Stomach (tissue), 9 donors: ENCODE measurements around the gene AGAP1. TPM values are rescaled to one million over a fixed set of nuclear protein-coding genes. Genes with fewer than 3 reads are reported as not detected.

ENCODE experiments used
- DNase-seq, 2 donors: peaks; one replicate each; pipeline versions ENCODE4 v3.0.0 to v3.0.0-alpha.2; 2013 to 2019
- H3K27ac ChIP-seq, 5 donors: fragments of 200-600 bp in 4 of 5; sonication (generic) in 4 of 5; one replicate each; pipeline ENCODE4 v1.5.1; 2013 to 2019; ENCODE audit warnings: mild to moderate bottlenecking in 1 of 5, moderate library complexity in 1 of 5
- H3K27me3 ChIP-seq, 3 donors: fragments of 200-600 bp; sonication (generic); one replicate each; pipeline ENCODE4 v1.5.1; 2017 to 2019; ENCODE audit warnings: mixed run types in 1 of 3
- H3K36me3 ChIP-seq, 4 donors: fragments of 200-600 bp; sonication (generic); 1 replicate in 3 of 4; 2 replicates in 1 of 4; pipeline ENCODE4 v1.5.1; 2016 to 2019
- H3K4me1 ChIP-seq, 4 donors: fragments of 200-600 bp; sonication (generic); one replicate each; pipeline ENCODE4 v1.5.1; 2016 to 2019
- H3K4me3 ChIP-seq, 4 donors: fragments of 200-600 bp; sonication (generic) in 3 of 4; one replicate each; pipeline ENCODE4 v1.5.1; 2016 to 2019; ENCODE audit warnings: mild to moderate bottlenecking in 1 of 4
- H3K9me3 ChIP-seq, 4 donors: fragments of 200-600 bp; sonication (generic); one replicate each; pipeline ENCODE4 v1.5.1; 2016 to 2019
- CTCF ChIP-seq, 7 experiments: fragments of 450-650 bp in 4 of 7; fragments of 200-600 bp in 3 of 7; sonication (generic) in 3 of 7; IDR thresholded peaks; one replicate each; pipeline ENCODE4 v1.5.1; 2016 to 2019; ENCODE audit warnings: antibody characterized with exemption in 7 of 7, control low read depth in 2 of 7, mild to moderate bottlenecking in 1 of 7
- EP300 ChIP-seq: sonication (generic); formaldehyde crosslinking; IDR thresholded peaks from one replicate; pipeline ENCODE4 v1.6.1; 2017; ENCODE audit warnings: antibody characterized with exemption
- POLR2A ChIP-seq, 4 donors: fragments of 450-650 bp; IDR thresholded peaks; one replicate each; pipeline ENCODE4 v1.6.1; 2016; ENCODE audit warnings: antibody characterized with exemption in 4 of 4, control low read depth in 2 of 4, mild to moderate bottlenecking in 1 of 4, moderate library complexity in 1 of 4
- POLR2AphosphoS5 ChIP-seq, 3 donors: sonication (generic); formaldehyde crosslinking; IDR thresholded peaks; one replicate each; pipeline ENCODE4 v1.6.1; 2016; ENCODE audit warnings: antibody characterized with exemption in 3 of 3
- WGBS, 5 donors: extraction: QIAGEN DNeasy Blood & Tissue Kit in 3 of 5; methylation state at CpG; one replicate each; pipeline versions ENCODE4 v1.1.5 to v1.1.7; 2013 to 2018; 5-methylcytosine and 5-hydroxymethylcytosine counted together
- intact Hi-C: fragments of 100-400 bp; cut with DNase I; formaldehyde crosslinking; loops from one replicate; pipeline ENCODE4 v1.15.1; 2023; ENCODE audit warnings: low total_unique reads
- polyA plus RNA-seq, 3 donors: library from polyadenylated mRNA; stranded (reverse); fragments of 200-250 nt; gene quantifications; one replicate each; pipeline ENCODE4 v1.2.3, GENCODE V29; 2013
- total RNA-seq, 5 donors: library from RNA; depleted of rRNA; stranded (reverse); fragments of >200 nt; gene quantifications; one replicate each; pipeline versions ENCODE4 v1.1.0 to v1.2.3, GENCODE V29; 2014 to 2016
- donor health status: healthy with polysubstance abuse.
- donor health status: Bipolar disorder and iron deficiency.
- donor health status: healthy.

The AGAP1 gene
- total and polyA plus RNA-seq, 8 donors: 4.2 to 139 (median 35.0) TPM

DNA sequence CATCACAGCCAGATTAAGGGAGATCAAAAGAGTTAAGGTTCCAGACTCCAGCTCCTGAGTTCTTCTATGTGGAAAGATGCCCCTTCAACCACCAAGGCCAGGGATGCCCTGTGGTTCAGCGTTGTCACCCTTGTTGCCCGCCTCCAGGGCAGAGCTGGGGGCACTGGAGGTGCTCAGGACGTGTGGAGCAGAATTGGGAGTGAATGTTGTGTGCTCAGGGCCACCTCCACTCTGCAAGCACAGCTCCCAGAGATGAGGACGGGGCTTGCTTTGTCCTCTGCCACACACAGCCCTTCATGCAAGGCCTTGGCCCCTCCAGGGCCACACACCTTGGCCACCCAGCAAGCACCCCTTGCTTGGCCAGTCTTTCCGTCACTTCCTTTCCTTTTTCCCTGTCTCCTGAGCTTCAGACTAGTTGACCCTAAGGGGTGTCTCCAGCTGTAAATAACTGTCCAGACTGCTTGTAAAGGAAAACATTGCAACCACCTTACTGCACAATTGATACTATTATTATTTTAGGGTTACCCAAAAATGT, 103.3 kb downstream of the AGAP1 start:
- no peak overlapping the region for H3K4me3 ChIP-seq
- no peaks in the 10 kb centered on the region for H3K36me3 ChIP-seq
- TF ChIP-seq CTCF (IDR thresholded peaks at IDR 0.05): no peak
- TF ChIP-seq POLR2AphosphoS5 (IDR thresholded peaks at IDR 0.05): no peak
- no peak for TF ChIP-seq POLR2A (IDR thresholded peaks at IDR 0.05)
- no peak for TF ChIP-seq EP300
- H3K9me3 ChIP-seq: no peaks in the 10 kb centered on the region
- DNase-seq: no peak
- no peak overlapping the region for H3K27ac ChIP-seq
- peaks cover 6 to 24% (median 18%) of the 10 kb centered on the region in 4 donors for H3K4me1 ChIP-seq
- no peaks in the 10 kb centered on the region for H3K27me3 ChIP-seq
- WGBS, 5 donors: 84 to 92% (median 89%) methylated on average over 5 of the region's 5 CpGs
- intact Hi-C loops: loop anchor here (5.0 to 10.0 kb wide), 2 partner anchors 150 to 462 kb away; no protein-coding TSS in a partner anchor

DNA sequence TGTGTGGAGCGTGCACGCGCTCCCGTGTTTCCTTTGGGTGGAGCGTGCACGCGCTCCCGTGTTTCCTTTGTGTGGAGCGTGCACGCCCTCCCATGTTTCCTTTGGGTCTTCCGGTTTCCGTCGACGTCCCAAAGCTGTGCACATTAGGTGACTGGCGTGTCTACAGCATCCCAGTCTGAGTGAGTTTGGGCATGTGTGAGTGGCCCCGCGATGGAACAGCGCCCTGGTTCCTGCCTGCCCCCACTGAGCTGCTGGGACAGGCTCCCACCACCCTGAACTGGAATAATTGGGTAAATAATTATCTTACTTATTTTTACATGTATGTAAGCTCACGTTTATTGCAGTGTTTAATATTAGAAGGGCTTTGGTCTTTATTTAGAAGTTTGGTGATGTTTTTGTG, 104.2 kb downstream of the AGAP1 start:
- no peak for DNase-seq
- 91 to 95% (median 92%) methylated on average over 19 of the region's 19 CpGs for WGBS, 5 donors

GRCh38 chr2:235598532-235599531, 105.0 kb downstream of the AGAP1 start:
- intact Hi-C loops: loop anchor here (5.0 to 10.0 kb wide), 2 partner anchors 148 to 464 kb away; no protein-coding TSS in a partner anchor
- Histone ChIP-seq H3K27ac (peak overlapping the region in 3 of 5 donors; percentile 28 to 42 (median 29)), H3K36me3 (no peaks in the 10 kb centered on the region), H3K27me3 (no peaks in the 10 kb centered on the region), H3K4me3 (no peak overlapping the region), H3K4me1 (peaks cover 6 to 26% (median 18%) of the 10 kb centered on the region in 4 donors), H3K9me3 (no peaks in the 10 kb centered on the region)
- TF ChIP-seq POLR2AphosphoS5 (IDR thresholded peaks at IDR 0.05) (peak in 2 of 3 donors; percentile 11 to 36), EP300 (no peak), CTCF (IDR thresholded peaks at IDR 0.05) (no peak)
- DNase-seq: no peak
- 74 to 84% (median 78%) methylated on average over 20 of the region's 20 CpGs for WGBS, 5 donors

More for the DNA sequence above, 104.2 kb downstream of the AGAP1 start:
- Histone ChIP-seq H3K27ac (no peak overlapping the region), H3K36me3 (no peaks in the 10 kb centered on the region), H3K9me3 (no peaks in the 10 kb centered on the region), H3K4me3 (no peak overlapping the region), H3K4me1 (peaks cover 6 to 26% (median 18%) of the 10 kb centered on the region in 4 donors), H3K27me3 (no peaks in the 10 kb centered on the region)
- TF ChIP-seq POLR2A (IDR thresholded peaks at IDR 0.05) (no peak), CTCF (IDR thresholded peaks at IDR 0.05) (no peak), POLR2AphosphoS5 (IDR thresholded peaks at IDR 0.05) (no peak)
- intact Hi-C loops: loop anchor here (5.0 to 10.0 kb wide), 2 partner anchors 149 to 463 kb away; no protein-coding TSS in a partner anchor

- no peak for TF ChIP-seq CTCF (IDR thresholded peaks at IDR 0.05)
- no peak for TF ChIP-seq EP300
- no peak for TF ChIP-seq POLR2A (IDR thresholded peaks at IDR 0.05)
- TF ChIP-seq POLR2AphosphoS5 (IDR thresholded peaks at IDR 0.05): no peak
- intact Hi-C loops: loop anchor here (5.0 to 10.0 kb wide), 2 partner anchors 148 to 465 kb away; no protein-coding TSS in a partner anchor
- DNase-seq: no peak
- H3K27me3 ChIP-seq: no peaks in the 10 kb centered on the region
- no peaks in the 10 kb centered on the region for H3K9me3 ChIP-seq
- 78 to 82% (median 79%) methylated on average over 16 of the region's 16 CpGs for WGBS, 5 donors
- H3K36me3 ChIP-seq: no peaks in the 10 kb centered on the region
- H3K27ac ChIP-seq: peak overlapping the region in 2 of 5 donors; percentile 28 to 42
- H3K4me1 ChIP-seq: peaks cover 6 to 26% (median 18%) of the 10 kb centered on the region in 4 donors
- no peak overlapping the region for H3K4me3 ChIP-seq
Measured at GRCh38 chr2:235599596-235600338, 105.9 kb downstream of the AGAP1 start.
